NCI-H69 (cell line): ENCODE results near the gene TNS4.

Source experiments
- DNase-seq: peaks from one replicate; lab custom pipeline; 2025; lab: John Stamatoyannopoulos, UW

TNS4 gene

GRCh38 chr17:40456396-40456951 lies 44.9 kb downstream of the TNS4 start:
- DNase-seq = no peak

GRCh38 chr17:40454613-40454995 lies 46.8 kb downstream of the TNS4 start:
- peak; percentile 66 for DNase-seq

GRCh38 chr17:40453881-40454612 lies 47.4 kb downstream of the TNS4 start:
- no peak for DNase-seq

GRCh38 chr17:40452921-40453378 lies 48.5 kb downstream of the TNS4 start:
- no peak for DNase-seq

GRCh38 chr17:40452216-40452787 lies 49.1 kb downstream of the TNS4 start:
- DNase-seq = peak; percentile 11

- DNase-seq = no peak
Measured at GRCh38 chr17:40451420-40451819, 50.0 kb downstream of the TNS4 start.

- DNase-seq = peak; percentile 64
Measured at GRCh38 chr17:40450175-40450574, 51.2 kb downstream of the TNS4 start.

GRCh38 chr17:40448639-40449261 lies 52.7 kb downstream of the TNS4 start:
- DNase-seq = peak; percentile 15

- no peak for DNase-seq
Measured at GRCh38 chr17:40448213-40448638, 53.2 kb downstream of the TNS4 start.

- DNase-seq = no peak
Measured at GRCh38 chr17:40447806-40448205, 53.6 kb downstream of the TNS4 start.

- no peak for DNase-seq
Measured at GRCh38 chr17:40447148-40447644, 54.2 kb downstream of the TNS4 start.

GRCh38 chr17:40445751-40446468 lies 55.5 kb downstream of the TNS4 start:
- DNase-seq = no peak

- DNase-seq = no peak
Measured at GRCh38 chr17:40443988-40444899, 57.2 kb downstream of the TNS4 start.

GRCh38 chr17:40443196-40443987 lies 58.0 kb downstream of the TNS4 start, which contains the start of gene IGFBP4:
IGFBP4 (plus strand) TSS chr17:40443450; CDS start chr17:40443736, 286 bp downstream.
- peak; percentile 86 for DNase-seq

- no peak for DNase-seq
Measured at GRCh38 chr17:40442392-40443195, 58.8 kb downstream of the TNS4 start.

- DNase-seq = no peak
Measured at GRCh38 chr17:40440166-40440565, 61.3 kb downstream of the TNS4 start.

GRCh38 chr17:40437095-40437732 lies 64.2 kb downstream of the TNS4 start:
- peak; percentile 18 for DNase-seq

GRCh38 chr17:40436636-40437035 lies 64.8 kb downstream of the TNS4 start:
- DNase-seq = no peak
